ENCODE results near the gene TACO1. TPM values are rescaled to one million over a fixed set of nuclear protein-coding genes. Genes with fewer than 3 reads are reported as not detected.

The TACO1 gene
- total RNA-seq, 1 experiment from 2014 or later: 27.1 TPM

- Histone ChIP-seq H3F3A (ENCODE audit: insufficient read depth, low read depth) (peaks cover 10% of the 10 kb centered on the region; the same call in 1 of the 2 replicates), H3K9me3 (ENCODE audit: insufficient read depth, low read depth) (no peaks in the 10 kb centered on the region), H3K27ac (no peak overlapping the region), H3K79me2 (ENCODE audit: low read depth) (peaks cover 80% of the 10 kb centered on the region), H3K9me2 (ENCODE audit: insufficient read depth) (no peaks in the 10 kb centered on the region), H3K27me3 (ENCODE audit: insufficient read depth, low read depth) (no peaks in the 10 kb centered on the region), H3K36me3 (ENCODE audit: low read depth) (no peaks in the 10 kb centered on the region), H3K4me1 (replicated peaks; ENCODE audit: insufficient read depth) (no peaks in the 10 kb centered on the region), H2AFZ (no peak overlapping the region), H4K20me1 (ENCODE audit: insufficient read depth) (peaks cover 60% of the 10 kb centered on the region), H3K4me3 (no peak overlapping the region), H3K4me2 (no peak overlapping the region)
- TF ChIP-seq CTCF (conservative IDR thresholded peaks at IDR 0.05) (no peak), EZH2 (IDR thresholded peaks at IDR 0.05; ENCODE audit: low read depth) (no peak)
- ChIA-PET POLR2A (ENCODE audit: unreplicated experiment) (no interaction called here), CTCF (no interaction called here)
- no TSS peak for BruUV-seq (replicated peaks)
- DNase-seq: no peak
- intact Hi-C loops (cut with micrococcal nuclease; ENCODE audit: unreplicated experiment): no loop called here
Observed at GRCh38 chr17:63564562-63564961, 36.1 kb upstream of the TACO1 start.

- ChIA-PET POLR2A (ENCODE audit: unreplicated experiment) (no interaction called here), CTCF (no interaction called here)
- Histone ChIP-seq H3K27me3 (ENCODE audit: insufficient read depth, low read depth) (no peaks in the 10 kb centered on the region), H3K4me2 (no peak overlapping the region), H3K9me2 (ENCODE audit: insufficient read depth) (no peaks in the 10 kb centered on the region), H4K20me1 (ENCODE audit: insufficient read depth) (peaks cover 51% of the 10 kb centered on the region), H3K27ac (no peak overlapping the region), H3F3A (ENCODE audit: insufficient read depth, low read depth) (peaks cover 10% of the 10 kb centered on the region; the same call in 1 of the 2 replicates), H3K36me3 (ENCODE audit: low read depth) (no peaks in the 10 kb centered on the region), H3K9me3 (ENCODE audit: insufficient read depth, low read depth) (no peaks in the 10 kb centered on the region), H3K79me2 (ENCODE audit: low read depth) (peaks cover 62% of the 10 kb centered on the region), H3K4me3 (no peak overlapping the region), H2AFZ (no peak overlapping the region), H3K4me1 (replicated peaks; ENCODE audit: insufficient read depth) (0 out of 2 replicates have a peak, but pooled peaks cover 7% of the 10 kb centered on the region)
- DNase-seq: no peak
- intact Hi-C loops (cut with micrococcal nuclease; ENCODE audit: unreplicated experiment): no loop called here
- TF ChIP-seq CTCF (conservative IDR thresholded peaks at IDR 0.05) (no peak), EZH2 (IDR thresholded peaks at IDR 0.05; ENCODE audit: low read depth) (no peak)
- no TSS peak for BruUV-seq (replicated peaks)
Observed at GRCh38 chr17:63567229-63567628, 33.5 kb upstream of the TACO1 start.

DNA sequence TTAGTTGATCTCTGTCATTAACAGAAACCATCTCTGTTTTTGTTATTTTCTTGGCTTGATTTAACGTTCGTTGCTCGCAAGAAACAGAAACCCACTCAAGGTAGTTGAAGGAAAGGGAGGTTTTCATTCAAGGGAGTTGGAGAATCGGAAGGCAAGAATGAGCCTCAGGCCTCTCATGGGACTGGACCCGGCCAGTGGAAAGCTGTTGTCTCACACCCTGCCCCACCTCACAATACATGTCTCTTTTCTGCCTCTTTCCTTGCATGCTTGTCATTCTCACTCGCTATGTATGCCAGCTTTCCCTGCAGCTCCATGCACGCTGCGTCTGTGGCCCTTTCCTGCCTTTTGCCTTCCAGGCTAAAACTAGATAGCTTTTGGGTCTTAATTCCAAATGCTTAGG, 32.1 kb upstream of the TACO1 start:
- ChIA-PET POLR2A (ENCODE audit: unreplicated experiment) (interaction anchor here (0.6 kb wide), 1 partner anchor 23 kb away, joined by 3 read pairs; no protein-coding TSS in a partner anchor), CTCF (interaction anchor here (0.6 kb wide), 1 partner anchor 32 kb away, joined by 9 read pairs; no protein-coding TSS in a partner anchor)
- peaks cover 6% of the 10 kb centered on the region; the same call in 1 of the 2 replicates for H3F3A ChIP-seq (ENCODE audit: insufficient read depth, low read depth)

More for the DNA sequence above, 32.1 kb upstream of the TACO1 start:
- no peak for TF ChIP-seq CTCF (conservative IDR thresholded peaks at IDR 0.05)
- no peak for TF ChIP-seq EZH2 (IDR thresholded peaks at IDR 0.05; ENCODE audit: low read depth)
- Histone ChIP-seq H3K27me3 (ENCODE audit: insufficient read depth, low read depth) (no peaks in the 10 kb centered on the region), H3K79me2 (ENCODE audit: low read depth) (peaks cover 67% of the 10 kb centered on the region), H2AFZ (no peak overlapping the region), H3K4me1 (replicated peaks; ENCODE audit: insufficient read depth) (0 out of 2 replicates have a peak, but pooled peaks cover 7% of the 10 kb centered on the region), H3K27ac (no peak overlapping the region), H3K9me3 (ENCODE audit: insufficient read depth, low read depth) (no peaks in the 10 kb centered on the region), H3K4me2 (no peak overlapping the region), H3K4me3 (no peak overlapping the region), H3K36me3 (ENCODE audit: low read depth) (no peaks in the 10 kb centered on the region), H4K20me1 (ENCODE audit: insufficient read depth) (peaks cover 54% of the 10 kb centered on the region), H3K9me2 (ENCODE audit: insufficient read depth) (no peaks in the 10 kb centered on the region)
- intact Hi-C loops (cut with micrococcal nuclease; ENCODE audit: unreplicated experiment): no loop called here
- no TSS peak for BruUV-seq (replicated peaks)
- no peak for DNase-seq
